Measurements from ENCODE around the gene SLC25A2. TPM values are rescaled to one million over a fixed set of nuclear protein-coding genes. Genes with fewer than 3 reads are reported as not detected.

Gene SLC25A2
- total RNA-seq, 1 donor from 2014 or later, result not detected

DNA sequence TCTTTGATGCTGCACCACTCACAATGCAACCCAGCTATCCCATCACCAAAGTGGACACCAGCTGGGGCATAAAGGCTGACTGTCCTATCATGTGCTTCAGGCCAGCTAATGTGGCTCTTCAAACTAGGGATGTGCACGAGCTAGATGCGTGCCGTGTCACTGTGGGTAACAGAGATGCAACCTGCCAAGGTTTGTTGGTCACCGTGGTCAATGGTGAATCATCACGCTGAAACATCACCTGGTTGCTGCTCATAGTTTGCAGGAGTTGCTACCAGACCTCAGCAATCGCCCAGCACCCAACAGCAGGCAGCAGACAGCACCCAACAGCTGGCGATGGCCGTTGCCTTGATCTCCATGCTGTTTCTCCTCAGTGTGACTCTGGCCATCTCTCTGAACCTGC lies 24.4 kb upstream of the SLC25A2 start:
- no peaks in the 10 kb centered on the region for H3K36me3 ChIP-seq (ENCODE audit: control insufficient read depth, insufficient read depth, low read length)
- FAIRE-seq (peak; percentile 64), DNase-seq (ENCODE audit: low read depth) (no peak)
- TF ChIP-seq, protein P1, sequence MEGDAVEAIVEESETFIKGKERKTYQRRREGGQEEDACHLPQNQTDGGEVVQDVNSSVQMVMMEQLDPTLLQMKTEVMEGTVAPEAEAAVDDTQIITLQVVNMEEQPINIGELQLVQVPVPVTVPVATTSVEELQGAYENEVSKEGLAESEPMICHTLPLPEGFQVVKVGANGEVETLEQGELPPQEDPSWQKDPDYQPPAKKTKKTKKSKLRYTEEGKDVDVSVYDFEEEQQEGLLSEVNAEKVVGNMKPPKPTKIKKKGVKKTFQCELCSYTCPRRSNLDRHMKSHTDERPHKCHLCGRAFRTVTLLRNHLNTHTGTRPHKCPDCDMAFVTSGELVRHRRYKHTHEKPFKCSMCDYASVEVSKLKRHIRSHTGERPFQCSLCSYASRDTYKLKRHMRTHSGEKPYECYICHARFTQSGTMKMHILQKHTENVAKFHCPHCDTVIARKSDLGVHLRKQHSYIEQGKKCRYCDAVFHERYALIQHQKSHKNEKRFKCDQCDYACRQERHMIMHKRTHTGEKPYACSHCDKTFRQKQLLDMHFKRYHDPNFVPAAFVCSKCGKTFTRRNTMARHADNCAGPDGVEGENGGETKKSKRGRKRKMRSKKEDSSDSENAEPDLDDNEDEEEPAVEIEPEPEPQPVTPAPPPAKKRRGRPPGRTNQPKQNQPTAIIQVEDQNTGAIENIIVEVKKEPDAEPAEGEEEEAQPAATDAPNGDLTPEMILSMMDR (IDR thresholded peaks at IDR 0.05; ENCODE audit: insufficient read depth, low read length, severe bottlenecking), result no peak
- no peaks in the 10 kb centered on the region for H3K27me3 ChIP-seq (ENCODE audit: control insufficient read depth, insufficient read depth, low read length)
- H3K4me3 ChIP-seq (ENCODE audit: low read depth, low read length), result no peak overlapping the region

GRCh38 chr5:141326088-141326854 lies 22.4 kb upstream of the SLC25A2 start:
- Histone ChIP-seq H3K4me3 (ENCODE audit: low read depth, low read length) (peak overlapping the region; percentile 27), H3K36me3 (ENCODE audit: control insufficient read depth, insufficient read depth, low read length) (no peaks in the 10 kb centered on the region), H3K27me3 (ENCODE audit: control insufficient read depth, insufficient read depth, low read length) (no peaks in the 10 kb centered on the region)
- FAIRE-seq, result no peak
- TF ChIP-seq, protein P1 (IDR thresholded peaks at IDR 0.05; ENCODE audit: insufficient read depth, low read length, severe bottlenecking), result peak; percentile 46
- DNase-seq (ENCODE audit: low read depth), result peak; percentile 53

GRCh38 chr5:141322261-141322660 lies 18.4 kb upstream of the SLC25A2 start:
- FAIRE-seq (no peak), DNase-seq (ENCODE audit: low read depth) (no peak)
- Histone ChIP-seq H3K4me3 (ENCODE audit: low read depth, low read length) (no peak overlapping the region), H3K27me3 (ENCODE audit: control insufficient read depth, insufficient read depth, low read length) (no peaks in the 10 kb centered on the region), H3K36me3 (ENCODE audit: control insufficient read depth, insufficient read depth, low read length) (peaks cover 2% of the 10 kb centered on the region)
- TF ChIP-seq, protein P1 (IDR thresholded peaks at IDR 0.05; ENCODE audit: insufficient read depth, low read length, severe bottlenecking), result no peak

GRCh38 chr5:141320225-141321169 lies 16.6 kb upstream of the SLC25A2 start, which contains the start of gene TAF7:
Gene TAF7, minus strand, starts transcription at chr5:141320784. Its CDS starts 740 bp downstream, at chr5:141320044.
- H3K4me3 ChIP-seq (ENCODE audit: low read depth, low read length), result peak within 1 kb of the TSS; percentile 81
- TF ChIP-seq, protein P1 (IDR thresholded peaks at IDR 0.05; ENCODE audit: insufficient read depth, low read length, severe bottlenecking), result peak; percentile 83
- no peak for FAIRE-seq
- peaks cover 2% of the 10 kb centered on the region for H3K36me3 ChIP-seq (ENCODE audit: control insufficient read depth, insufficient read depth, low read length)
- H3K27me3 ChIP-seq (ENCODE audit: control insufficient read depth, insufficient read depth, low read length), result no peaks in the 10 kb centered on the region
- DNase-seq (ENCODE audit: low read depth), result peak; percentile 88

GRCh38 chr5:141319699-141320098 lies 15.8 kb upstream of the SLC25A2 start:
- DNase-seq (ENCODE audit: low read depth), result no peak
- no peaks in the 10 kb centered on the region for H3K27me3 ChIP-seq (ENCODE audit: control insufficient read depth, insufficient read depth, low read length)
- FAIRE-seq, result no peak
- H3K36me3 ChIP-seq (ENCODE audit: control insufficient read depth, insufficient read depth, low read length), result peaks cover 2% of the 10 kb centered on the region
- TF ChIP-seq, protein P1 (IDR thresholded peaks at IDR 0.05; ENCODE audit: insufficient read depth, low read length, severe bottlenecking), result no peak
- peak overlapping the region; percentile 81 for H3K4me3 ChIP-seq (ENCODE audit: low read depth, low read length)

Measured in bronchial epithelial cell (primary cell).